Omental fat pad (tissue), 4 donors: ENCODE results near the gene ASB13. TPM values are rescaled to one million over a fixed set of nuclear protein-coding genes. Genes with fewer than 3 reads are reported as not detected.

ENCODE experiments used
- ATAC-seq: fragments of 150-250 bp; one replicate; pipeline ENCODE4 v1.9.1; 2016; ENCODE audit warnings: mild to moderate bottlenecking, moderate library complexity; ENCODE audit not compliant: low FRiP score
- DNase-seq: peaks from one replicate; pipeline ENCODE4 v3.0.0-alpha.2; 2019; ENCODE audit warnings: low spot score
- CTCF ChIP-seq, 3 donors: fragments of 450-650 bp; IDR thresholded peaks; one replicate each; pipeline ENCODE4 v1.5.1; 2016 to 2017; ENCODE audit warnings: antibody characterized with exemption in 3 of 3, mild to moderate bottlenecking in 3 of 3, moderate library complexity in 2 of 3
- total RNA-seq, 4 donors: library from RNA; depleted of rRNA; stranded (reverse); fragments of >200 nt; gene quantifications; one replicate each; pipeline ENCODE4 v1.1.0, GENCODE V29; 2016

ASB13 gene
- total RNA-seq, 4 donors from 2014 or later, result 15.0 to 46.5 (median 16.9) TPM

GRCh38 chr10:5647507-5648240 is 18.7 kb downstream of the ASB13 start:
- no peak for TF ChIP-seq CTCF (IDR thresholded peaks at IDR 0.05)
- ATAC-seq (no peak), DNase-seq (no peak)

GRCh38 chr10:5645944-5646617 is 20.3 kb downstream of the ASB13 start:
- DNase-seq (no peak), ATAC-seq (no peak)
- no peak for TF ChIP-seq CTCF (IDR thresholded peaks at IDR 0.05)

- no peak for DNase-seq
- TF ChIP-seq CTCF (IDR thresholded peaks at IDR 0.05), result no peak
- no peak for ATAC-seq
Measured at GRCh38 chr10:5645375-5645774, 21.0 kb downstream of the ASB13 start.

DNA sequence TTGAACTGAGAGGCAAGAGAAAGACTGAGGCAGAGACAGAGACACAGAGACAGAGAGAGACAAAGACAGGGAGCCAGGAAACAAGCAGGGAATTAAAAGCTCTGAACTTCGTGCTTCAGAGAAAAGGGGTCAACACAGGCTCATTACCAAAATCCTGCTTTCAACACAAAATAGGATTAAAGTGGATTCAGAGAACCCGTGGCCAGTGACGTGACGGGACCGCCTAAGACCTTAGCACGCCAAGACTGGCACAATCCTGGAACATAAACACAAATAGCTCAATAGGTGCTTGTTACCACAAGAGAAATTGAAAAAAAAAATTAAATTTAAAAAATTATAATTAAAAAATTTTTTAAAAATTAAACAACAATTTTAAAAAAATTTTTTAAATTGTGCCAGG is 21.5 kb downstream of the ASB13 start:
- DNase-seq (no peak), ATAC-seq (no peak)
- no peak for TF ChIP-seq CTCF (IDR thresholded peaks at IDR 0.05)

DNA sequence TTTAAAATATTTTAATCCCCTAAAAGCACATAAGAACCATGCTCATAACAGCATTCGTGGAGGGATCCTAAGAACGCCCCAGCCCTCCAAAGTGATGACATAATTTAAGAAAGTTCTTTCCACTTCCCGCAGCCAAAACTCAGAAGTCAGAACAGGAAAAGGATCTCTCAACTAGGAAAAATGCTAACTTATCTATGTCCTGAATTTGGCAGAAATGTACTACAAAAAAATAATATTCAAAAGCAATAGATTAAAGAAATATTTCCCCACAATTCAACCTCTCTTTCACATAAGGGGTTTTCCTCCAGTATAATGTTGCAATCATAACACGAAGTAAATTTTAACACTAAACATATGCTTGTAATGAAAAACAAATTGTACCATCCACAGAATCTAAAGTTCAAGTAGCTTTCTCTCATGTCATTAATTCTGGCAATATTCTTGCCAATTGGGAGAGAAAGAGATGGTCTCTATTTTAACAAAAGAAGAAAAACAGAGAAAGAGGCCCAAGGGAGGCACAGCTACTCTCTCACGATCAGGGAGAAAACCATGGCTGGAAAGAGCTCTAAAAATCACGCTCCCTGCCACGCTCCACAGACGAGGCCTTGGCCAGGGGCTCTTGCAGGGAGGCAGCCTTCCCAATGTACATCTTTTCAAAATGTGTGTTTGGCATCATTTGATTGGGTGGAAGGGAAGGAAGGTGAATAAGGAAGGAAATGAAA is 22.9 kb downstream of the ASB13 start:
- DNase-seq, result no peak
- ATAC-seq, result peak; percentile 23
- TF ChIP-seq CTCF (IDR thresholded peaks at IDR 0.05), result no peak

- DNase-seq (no peak), ATAC-seq (no peak)
- TF ChIP-seq CTCF (IDR thresholded peaks at IDR 0.05), result no peak
Measured at GRCh38 chr10:5641501-5641900, 24.9 kb downstream of the ASB13 start.
